GM10847 (cell line): Measurements from ENCODE around the gene WFDC9.

Experiments used
- POLR2A ChIP-seq: IDR thresholded peaks from 2 replicates; pipeline ENCODE4 v1.6.1; 2011; ENCODE audit not compliant: insufficient read length; ENCODE audit errors: extremely low read depth

The WFDC9 gene

DNA sequence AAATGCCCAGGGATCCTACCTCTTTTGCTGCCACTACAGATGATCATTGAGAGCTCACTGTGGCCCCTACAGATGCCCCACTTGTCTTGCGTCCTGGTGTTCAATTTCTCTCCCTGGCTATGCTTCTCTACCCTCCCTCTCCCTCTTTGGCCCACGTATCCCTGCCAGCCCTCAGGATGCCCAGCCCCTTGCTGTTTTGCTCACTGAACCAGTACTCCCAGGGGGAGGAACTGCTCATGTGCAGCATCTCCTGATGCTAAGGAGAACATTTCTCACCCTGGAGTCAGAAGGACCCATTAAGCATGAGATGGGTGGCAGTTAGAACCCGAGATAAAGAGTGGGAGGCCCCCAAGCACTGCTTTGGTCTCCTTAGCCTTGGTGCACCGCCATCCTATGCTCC, at the start of gene WFDC9:
WFDC9 (minus strand) TSS at position 101 of the 400 bp plus-strand sequence. CDS start 21,103 bp downstream, outside the sequence.
- no peak for TF ChIP-seq POLR2A

DNA sequence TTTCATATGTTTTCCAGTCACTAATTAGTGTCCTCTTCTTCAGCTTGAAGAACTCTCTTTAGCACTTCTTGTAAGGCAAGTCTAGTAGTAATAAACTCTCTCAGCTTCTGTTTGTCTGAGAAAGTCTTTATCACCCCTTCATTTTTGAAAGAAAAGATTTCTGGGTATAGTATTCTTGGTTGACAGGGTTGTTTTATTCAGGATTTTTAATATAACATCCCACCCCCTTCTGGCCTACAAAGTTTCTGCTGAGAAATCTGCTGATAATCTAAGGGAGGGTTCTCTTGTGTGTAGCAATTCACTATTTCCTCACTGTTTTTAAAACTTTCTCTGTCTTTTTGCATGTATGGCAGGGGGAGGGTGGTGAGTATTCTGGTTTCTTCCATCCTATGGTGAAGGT, 48.6 kb upstream of the WFDC9 start:
- no peak for TF ChIP-seq POLR2A

DNA sequence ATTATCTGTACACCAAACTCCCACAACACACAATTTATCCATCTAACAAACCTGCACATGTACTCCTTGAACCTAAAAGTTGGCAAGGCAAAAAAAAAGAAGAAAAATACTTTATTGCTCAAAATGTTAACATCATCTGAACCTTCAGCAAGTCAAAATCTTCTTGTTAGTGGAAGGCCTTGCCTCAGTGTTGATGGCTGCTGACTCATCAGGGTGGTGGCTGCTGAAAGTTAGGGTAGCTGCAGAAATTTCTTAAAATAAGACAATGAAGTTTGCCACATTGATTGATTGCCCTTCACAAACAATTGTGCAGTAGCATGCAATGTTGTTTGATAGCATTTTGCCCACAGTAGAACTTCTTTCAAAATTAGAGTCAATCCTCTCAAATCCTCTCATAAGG, 41.7 kb upstream of the WFDC9 start:
- no peak for TF ChIP-seq POLR2A

DNA sequence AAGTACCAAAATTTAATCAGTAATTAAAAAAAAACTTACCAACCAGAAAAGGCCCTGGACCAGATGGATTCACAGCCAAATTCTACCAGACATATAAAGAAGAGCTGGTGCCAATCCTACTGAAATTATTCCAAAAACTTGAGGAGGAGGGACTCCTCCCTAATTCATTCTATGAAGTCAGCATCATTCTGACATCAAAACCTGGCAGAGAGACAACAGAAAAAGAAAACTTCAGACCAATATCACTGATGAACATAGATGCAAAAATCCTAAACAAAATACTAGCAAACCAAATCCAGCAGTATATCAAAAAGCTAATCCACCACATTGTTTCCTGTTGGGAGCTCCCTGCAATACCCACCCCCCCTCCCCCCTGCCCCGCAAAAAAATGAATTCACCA, 39.1 kb upstream of the WFDC9 start, which contains the start of gene WFDC11:
WFDC11 (minus strand) TSS at position 101 of the 400 bp plus-strand sequence. CDS start 19,639 bp downstream, outside the sequence.
- TF ChIP-seq POLR2A, result no peak

DNA sequence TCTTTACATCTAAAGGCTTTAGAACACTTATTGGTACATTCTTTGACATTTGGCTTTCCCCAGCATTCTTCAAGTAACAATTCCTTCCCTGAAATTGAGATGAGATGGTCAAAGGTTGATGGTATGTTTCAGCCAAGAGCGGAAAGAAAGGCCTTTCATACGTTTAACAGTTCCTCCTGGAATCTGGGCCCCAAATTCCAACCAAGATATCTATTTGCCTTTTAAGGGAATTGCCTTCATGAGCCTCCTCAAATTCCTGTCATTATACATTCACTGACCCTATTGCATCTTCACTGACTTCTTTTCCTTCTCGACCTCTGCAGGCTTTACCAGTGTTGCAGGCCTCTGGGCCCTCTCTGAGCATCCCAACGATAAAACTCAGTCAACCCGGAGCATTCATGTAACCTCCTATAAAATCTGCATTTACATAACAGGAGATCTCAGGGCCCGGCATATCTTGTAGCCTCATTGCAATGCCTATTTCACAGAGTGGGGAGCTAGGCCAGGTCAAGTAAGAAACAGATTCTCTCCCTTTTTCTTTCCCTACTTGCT, 18.3 kb upstream of the WFDC9 start:
- TF ChIP-seq POLR2A, result no peak

DNA sequence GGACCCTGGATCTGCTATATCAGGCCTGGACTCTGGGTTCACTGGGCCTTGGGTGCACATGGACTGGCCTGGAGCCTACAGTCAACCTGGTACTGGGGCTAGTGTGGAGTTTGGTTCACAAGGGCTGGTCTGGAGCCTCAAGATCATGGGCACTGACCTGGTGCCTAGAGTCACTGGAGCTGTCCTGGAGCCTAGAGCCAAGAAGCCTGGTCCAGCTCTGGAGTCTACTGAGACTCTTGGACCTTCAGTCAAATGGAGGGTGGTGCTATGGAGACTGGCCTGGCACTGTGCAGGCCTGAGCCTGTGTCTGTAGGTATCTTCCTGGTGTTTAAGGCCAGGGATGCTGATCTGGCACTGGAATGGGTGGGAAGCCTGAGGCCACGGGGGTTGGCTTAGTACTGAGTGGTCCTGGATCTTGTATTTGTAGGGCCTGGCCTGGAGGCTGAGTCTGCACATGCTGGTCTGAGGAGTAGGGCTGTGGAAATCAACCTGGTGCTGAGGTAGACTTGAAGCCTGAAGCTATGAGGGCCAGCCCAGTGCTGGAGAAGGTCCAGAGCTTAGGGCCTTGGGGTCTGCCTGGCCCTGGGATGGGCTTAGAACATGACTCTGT, 16.5 kb upstream of the WFDC9 start:
- TF ChIP-seq POLR2A, result no peak

DNA sequence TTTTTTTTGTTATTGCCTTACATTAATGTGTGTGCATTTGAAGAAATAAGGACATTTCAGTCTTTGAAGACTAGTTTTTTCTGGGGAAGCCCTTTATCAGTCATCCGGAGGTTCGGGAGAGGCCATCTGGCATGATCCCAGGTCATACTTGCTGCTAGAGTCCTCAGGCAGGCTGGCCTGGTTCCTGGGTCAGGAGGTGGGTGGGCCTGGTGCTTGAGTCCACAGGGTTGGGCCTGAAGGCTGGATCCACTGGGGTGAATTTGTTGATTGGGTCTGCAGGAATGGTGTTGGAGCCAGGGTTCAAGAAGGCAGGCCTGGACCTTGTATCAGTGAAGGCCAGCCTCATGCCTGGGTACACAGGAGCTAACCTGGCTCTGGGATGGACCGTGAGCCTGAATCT, 15.8 kb upstream of the WFDC9 start:
- no peak for TF ChIP-seq POLR2A

DNA sequence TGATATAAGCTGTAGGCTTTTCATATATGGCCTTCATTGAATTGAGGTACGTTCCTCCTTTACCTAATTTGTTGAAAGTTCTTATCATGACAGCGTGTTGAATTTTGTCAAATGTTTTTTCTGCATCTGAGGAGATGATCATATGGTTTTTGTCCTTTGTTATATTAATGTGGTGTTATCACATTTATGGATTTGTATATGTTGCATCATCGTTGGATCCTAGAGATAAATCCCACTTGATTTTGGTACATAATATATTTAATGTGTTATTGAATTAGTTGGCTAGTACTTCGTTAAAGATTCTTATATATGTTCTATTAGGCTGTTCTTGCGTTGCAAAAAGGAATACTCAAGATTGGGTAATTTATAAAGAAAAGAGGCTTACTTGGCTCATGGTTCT, 8.6 kb upstream of the WFDC9 start:
- TF ChIP-seq POLR2A, result no peak

DNA sequence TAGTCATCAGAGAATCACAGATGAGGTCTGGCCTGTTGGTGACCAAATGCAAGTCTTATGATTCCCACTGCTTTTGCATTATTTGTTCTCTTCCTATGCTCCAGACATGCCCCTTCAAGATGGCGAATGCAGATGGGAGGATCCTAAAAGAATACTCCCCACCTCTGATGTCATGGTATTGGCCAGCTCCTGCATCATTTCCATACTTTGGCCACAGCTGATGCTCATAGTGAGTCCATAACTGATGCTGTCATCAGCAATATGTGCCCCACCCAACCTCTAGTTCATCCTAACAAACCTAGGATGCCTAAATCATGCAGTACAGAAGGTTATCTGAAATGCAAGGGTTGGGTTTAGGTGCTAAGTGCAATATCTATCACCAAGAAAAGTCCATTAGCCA, 5.4 kb upstream of the WFDC9 start:
- TF ChIP-seq POLR2A, result no peak

DNA sequence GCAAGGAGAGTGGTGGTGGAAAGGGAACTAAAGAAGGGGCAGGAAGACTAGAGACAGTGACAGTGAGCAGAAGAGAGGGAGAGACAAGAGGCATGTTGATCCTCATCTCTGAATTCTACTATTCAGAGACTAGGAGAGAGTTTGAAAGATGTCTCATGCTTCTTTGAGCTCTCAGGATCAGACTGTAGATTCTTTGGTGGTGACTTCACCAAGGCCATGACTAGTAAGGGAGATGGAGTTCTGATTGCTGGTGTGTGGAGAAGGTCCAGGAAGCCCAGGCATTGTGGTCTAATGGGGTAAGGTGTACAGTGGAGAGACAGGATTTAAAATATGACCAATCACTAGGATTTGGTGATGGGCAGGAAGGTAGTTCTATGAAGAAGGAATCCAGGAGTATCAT, 713 bp downstream of the WFDC9 start:
- TF ChIP-seq POLR2A, result no peak

DNA sequence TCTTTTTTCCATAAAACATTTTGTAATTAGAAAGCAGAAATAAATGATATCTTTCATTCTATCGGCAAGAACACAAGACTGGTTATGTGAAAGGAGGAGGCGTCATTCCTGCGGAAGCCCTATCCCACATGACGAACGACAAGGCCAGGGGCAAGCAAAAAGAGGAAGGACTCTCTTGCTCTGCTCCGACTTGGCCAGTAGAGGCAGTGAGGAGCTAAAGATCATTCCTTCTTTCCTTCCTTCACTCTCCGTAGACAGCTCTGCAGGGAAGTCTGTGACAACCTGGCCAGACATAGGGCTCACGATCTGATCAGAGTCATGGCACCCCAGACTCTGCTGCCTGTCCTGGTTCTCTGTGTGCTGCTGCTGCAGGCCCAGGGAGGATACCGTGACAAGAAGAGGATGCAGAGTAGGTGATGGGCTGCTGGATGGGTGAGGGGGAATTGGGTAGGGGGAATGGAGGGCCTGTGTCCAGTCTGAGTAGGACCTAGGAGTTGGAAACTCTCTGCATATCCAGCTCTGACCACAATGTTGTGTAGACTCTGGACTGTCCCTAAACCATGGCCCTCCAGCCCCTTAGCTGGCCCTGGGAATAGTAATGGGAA, 1.5 kb downstream of the WFDC9 start, which contains the start of gene WFDC10A:
WFDC10A (plus strand) TSS at position 244 of the 605 bp plus-strand sequence; CDS start at position 319, 75 bp downstream.
- TF ChIP-seq POLR2A, result no peak

DNA sequence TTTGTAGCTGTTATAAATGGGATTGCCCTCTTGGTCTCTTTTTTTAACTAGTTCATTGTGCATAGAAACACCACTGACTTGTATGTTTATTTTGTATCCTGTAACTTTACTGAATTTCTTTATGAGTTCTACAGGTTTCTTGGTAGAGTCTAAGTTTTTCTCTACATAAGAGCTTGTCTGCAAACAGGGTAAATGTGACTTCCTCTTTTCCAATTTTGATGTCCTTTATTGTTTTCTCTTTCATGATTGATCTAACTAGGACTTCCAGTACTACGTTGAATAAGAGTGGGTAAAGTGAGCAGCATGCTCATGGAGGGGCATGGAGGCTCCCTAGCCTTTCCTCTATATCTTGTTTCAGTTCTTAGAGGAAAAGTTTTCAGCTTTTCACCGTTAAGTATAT, 4.5 kb downstream of the WFDC9 start:
- TF ChIP-seq POLR2A, result no peak

DNA sequence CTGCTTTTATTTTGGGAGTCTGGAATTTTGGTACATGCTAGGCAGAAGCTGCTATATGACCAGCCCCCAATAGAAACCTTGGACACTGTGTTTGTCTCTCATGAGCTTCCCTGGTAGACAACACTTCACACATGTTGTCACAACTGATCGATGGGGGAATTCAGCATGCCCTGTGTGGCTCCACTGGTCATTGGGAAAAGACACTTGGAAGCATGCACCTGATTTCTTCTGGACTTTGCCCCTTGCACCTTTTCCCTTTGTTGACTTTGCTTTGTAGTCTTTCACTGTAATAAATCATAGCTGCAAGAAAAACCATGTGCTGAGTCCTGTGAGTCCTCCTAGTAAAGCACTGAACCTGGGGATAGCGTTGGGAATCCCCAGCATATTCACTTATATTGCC, 9.5 kb downstream of the WFDC9 start:
- TF ChIP-seq POLR2A, result no peak

DNA sequence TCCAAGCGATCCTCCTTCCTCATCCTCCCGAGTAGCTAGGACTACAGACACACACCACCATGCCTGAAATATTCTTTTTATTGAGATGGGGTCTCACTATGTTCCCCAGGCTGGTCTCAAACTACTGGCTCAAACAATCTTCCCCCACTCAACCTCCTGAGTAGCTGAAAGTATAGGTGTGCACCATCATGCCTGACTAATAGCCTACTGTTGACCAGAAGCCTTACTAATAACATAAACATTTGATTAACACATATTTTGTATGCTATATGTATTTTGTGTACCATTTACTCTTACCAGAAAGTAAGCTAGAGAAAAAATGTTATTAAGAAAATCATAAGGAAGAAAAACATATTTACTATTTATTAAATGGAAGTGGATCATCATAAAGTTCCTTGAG, 13.5 kb downstream of the WFDC9 start:
- TF ChIP-seq POLR2A, result no peak

DNA sequence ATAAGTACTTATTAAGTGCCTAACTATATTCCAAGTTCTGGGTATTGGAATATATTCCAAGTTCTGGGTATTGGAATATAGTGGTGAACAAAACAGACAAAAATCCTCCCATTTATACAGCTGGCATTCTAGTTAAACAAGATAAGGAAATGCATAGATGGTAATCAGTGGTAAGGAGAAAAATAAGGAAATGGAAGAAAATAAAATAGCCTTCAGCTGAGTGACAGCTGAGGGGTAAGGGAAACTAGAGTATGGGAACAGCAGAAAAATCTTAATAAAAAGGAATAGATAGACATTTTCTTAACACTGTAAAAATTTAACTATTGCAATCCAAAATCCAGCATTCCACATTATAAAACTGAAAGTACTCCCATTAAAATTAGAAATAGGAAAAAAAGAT, 18.8 kb downstream of the WFDC9 start:
- no peak for TF ChIP-seq POLR2A

DNA sequence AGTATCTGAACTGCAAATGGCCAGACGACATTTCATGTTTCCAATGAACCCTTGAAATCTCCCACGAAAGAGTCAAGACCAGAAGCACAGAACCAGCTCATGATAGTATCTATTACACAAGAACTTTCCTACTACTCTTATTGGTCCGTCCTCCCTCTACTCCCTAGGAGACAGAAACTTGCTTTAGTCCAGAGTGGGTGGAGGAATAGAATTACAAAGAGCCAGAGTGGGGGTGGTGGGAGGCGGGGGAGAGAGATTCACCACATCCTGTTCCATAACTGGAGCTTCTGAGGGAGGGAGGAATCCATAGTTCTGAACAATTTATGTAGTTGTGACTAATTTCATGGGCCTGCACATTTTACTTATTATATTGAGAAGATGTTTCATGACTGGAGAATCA, 20.0 kb downstream of the WFDC9 start:
- TF ChIP-seq POLR2A, result no peak

DNA sequence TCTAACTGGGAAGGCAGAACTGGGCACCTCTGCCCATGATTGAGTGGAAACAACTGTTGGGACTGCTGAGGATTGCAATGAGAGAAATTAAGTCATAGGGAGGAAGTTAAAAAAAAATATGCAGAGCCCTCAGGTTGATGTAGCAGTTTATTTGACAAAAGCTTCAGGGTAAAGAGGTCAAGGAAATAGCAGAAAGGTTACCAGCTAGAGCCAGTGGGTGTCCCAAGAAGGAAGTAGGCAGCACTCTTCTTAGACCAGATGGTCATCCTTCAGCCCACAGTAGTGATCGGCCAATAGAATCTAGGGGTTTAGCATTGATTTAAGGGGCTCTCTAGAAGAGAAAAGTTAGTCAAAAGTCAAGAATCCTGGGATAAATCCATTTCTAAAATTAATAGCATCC, 23.3 kb downstream of the WFDC9 start:
- TF ChIP-seq POLR2A, result no peak
